Stimulated activated CD8-positive, alpha-beta memory T cell treated with anti-CD3 and anti-CD28 coated beads, Interleukin-4, amount 100 ng/mL, for 24 hours (primary cell): Measurements from ENCODE around the gene ABCC11.
"Not testable (repeated sequence)": the region's sequence is repeated elsewhere in the genome, so short reads cannot be mapped to it uniquely, and the experiment has no call there.

Source experiments
- DNase-seq: peaks from one replicate; pipeline ENCODE4 v3.0.0-alpha.2; 2020; ENCODE audit warnings: low read depth

ABCC11 gene

DNA sequence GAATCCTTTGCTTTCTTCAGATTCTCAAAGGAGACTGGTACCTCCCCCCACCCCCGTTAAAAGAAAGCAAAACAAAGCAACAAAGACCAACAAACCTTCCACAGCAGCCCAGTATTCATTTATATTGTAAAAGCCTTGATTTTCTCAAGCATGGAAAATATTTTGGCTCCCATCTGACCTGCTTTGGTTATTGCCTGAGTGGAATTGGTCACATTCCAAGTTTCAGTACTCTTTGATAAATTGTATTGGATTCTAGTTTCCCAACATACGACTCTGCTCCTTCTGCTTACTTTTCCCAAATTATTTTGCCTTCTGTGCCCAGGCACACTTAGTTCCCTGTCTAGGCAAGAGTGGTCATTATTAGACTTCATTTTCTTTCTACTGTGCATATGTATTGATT lies 1.3 kb downstream of the ABCC11 start:
- no peak for DNase-seq

DNA sequence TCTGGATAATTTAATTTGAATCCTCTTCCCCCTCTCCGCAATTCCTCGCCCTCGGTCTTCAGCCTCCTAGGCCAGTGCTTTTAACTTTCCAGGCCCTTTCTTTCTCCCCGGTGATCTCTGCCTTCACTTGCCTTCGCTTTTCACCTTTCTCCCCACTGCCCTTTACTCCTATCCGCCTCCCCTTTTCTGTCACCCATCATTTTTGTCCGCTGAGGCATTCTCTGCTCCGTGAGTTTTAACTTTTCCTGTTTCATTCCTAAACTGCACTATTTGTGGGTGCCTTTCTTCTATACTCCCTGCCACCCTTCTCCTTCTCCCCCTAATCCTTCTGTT lies 2.5 kb downstream of the ABCC11 start:
- no peak for DNase-seq

DNA sequence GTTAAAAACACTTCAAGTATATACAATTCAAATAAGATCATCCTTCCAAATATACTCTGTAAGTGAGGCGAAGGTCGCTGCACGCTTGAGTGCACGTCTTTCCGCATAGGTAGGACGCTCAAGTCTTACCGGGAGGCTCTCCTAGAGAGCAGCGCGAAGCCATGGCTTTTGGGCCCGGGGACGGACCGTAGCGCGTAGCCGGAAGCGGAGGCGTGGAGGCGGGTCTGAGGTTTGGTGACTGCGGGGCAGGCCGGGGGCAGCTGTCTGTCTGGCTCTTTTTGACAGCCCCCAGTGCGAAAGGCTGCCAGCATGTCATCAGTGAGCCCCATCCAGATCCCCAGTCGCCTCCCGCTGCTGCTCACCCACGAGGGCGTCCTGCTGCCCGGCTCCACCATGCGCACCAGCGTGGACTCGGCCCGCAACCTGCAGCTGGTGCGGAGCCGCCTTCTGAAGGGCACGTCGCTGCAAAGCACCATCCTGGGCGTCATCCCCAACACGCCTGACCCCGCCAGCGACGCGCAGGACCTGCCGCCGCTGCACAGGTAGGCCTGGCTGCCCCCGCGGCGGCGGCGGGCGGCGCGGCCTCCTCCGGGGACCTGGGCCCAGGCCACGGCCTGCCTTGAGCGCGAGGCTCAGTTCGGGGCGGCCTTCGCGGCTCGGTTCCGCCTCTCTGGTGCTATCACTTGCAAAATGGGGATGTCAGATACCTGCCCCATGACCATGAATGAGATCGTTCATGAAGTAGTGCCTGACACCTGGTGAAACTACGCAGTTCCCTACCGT lies 3.1 kb downstream of the ABCC11 start, which contains the start of gene LONP2:
Gene LONP2 (plus strand): TSS at position 221 of the 783 bp plus-strand sequence. CDS start 89 bp downstream, at position 310.
- peak; percentile 90 for DNase-seq

DNA sequence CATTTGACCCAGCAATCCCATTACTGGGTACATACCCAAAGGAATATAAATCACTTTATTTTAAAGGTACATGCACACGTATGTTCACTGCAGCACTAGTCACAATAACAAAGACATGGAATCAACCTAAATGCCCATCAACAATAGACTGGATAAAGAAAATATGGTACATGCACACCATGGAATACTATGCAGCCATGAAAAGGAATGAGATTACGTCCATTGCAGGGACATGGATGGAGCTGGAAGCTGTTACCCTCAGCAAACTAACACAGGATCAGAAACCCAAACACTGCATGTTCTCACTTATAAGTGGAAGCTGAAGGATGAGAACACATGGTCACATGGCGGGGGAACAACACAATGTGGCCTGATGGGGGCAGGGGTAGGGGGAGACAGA lies 7.2 kb downstream of the ABCC11 start:
- DNase-seq, result not testable (repeated sequence)

DNA sequence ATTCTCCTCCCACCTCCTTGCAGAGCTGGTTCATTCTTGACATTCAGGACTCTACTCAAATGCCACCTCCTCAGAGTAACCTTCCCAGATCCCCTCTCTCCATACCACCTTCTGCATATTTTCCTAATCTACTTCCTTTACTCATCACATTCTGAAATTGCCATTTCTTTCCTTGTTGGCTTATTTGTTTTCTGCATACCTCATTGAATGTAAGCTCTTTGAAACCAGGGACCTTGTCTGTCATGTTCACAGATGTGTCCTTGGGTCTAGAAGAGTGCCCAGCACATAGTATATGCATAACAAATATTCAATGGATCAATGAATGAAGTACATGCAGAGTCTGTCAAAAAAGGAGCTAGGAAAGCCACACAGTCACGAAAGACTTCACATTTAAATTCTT lies 11.1 kb downstream of the ABCC11 start:
- DNase-seq, result no peak

DNA sequence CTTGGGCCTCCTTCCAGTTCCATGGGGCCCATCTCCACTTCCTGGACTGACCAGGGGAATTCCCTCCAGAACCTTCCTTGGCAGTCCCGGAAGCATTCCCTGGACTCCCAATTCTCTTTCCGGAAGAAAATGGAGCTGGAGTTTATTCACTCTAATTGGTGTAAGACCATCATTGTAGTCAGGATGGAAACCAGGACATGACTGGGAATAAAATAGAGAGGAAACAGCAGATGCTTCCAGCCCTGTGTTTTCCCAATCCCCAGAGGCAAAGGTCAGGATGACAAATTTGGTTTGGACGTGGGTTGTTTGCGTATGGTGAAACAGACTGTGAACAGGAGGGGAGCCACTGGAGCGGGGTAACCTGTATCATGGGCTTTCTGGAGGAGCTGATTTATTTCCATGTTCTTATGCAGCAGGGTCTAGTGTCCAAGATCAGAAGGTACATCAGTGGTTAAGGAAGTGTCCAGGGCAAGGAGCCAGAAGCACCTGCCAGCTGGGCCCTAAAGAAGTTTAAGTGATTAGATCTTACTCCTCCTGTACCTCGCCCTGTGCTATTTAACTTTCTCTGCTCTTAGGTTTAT lies 11.7 kb downstream of the ABCC11 start:
- DNase-seq, result no peak

DNA sequence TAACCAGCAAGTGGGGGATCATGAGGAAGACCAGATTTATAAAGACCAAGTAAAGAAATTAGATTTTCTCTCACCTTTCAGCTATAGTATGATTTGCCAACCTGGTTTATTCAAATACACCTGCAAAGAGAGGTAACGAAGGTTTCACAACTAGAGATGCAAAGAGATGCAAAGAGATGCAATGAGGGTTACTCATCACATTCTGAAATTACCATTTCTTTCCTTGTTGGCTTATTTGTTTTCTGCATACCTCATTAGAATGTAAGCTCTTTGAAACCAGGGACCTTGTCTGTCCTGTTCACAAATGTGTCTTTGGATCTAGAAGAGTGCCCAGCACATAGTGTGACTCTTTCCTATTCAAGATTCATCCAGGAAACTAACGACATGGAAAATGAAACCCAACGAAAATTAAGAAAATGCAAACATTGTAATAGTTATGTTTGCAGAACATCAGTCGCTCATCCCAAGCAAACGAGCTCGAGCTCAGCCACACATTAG lies 12.2 kb downstream of the ABCC11 start:
- no peak for DNase-seq

DNA sequence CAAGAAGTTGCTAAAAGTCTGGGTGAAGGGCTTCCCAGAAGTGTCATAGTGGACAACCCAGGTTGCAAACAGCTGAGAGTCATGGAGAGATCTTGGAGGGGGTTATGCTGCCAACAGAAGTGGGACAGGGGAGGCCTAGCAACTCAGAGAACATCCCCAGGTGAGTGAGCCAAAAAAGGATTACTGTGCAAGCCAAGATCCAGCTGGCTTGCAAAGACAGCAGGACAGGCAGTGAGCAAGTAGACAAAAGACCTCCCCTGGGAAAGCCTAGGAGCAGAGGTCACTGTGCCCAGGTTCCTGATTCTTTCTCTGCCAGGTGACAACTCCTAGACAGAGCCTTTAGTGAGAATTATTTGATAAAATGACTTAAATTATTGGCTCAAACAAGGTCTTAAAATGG lies 12.7 kb downstream of the ABCC11 start:
- DNase-seq, result no peak

DNA sequence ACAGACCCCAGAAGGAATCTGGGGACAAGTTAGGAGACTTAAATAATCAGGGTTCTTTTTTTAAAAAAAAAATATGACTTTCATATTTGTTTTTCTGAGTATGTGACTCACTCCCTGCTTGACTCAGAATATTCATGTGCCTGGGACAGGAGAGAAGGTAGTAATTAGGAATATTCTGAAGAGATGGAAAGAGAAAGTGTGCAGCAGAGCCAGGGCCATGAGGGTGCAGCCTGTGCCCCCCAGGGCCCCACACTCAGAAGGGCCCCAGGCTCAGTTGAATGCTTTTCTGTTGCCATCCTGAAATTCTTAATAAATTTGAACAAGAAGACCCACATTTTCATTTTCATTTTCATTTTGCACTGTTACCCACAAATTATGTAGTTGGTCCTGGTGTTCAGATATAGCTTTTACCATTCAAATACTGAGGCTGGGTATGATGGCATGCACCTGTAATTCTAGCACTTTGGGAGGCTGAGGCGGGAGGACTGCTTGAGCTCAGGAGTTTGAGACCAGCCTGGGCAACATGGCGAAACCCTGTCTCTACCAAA lies 14.8 kb downstream of the ABCC11 start:
- no peak for DNase-seq

DNA sequence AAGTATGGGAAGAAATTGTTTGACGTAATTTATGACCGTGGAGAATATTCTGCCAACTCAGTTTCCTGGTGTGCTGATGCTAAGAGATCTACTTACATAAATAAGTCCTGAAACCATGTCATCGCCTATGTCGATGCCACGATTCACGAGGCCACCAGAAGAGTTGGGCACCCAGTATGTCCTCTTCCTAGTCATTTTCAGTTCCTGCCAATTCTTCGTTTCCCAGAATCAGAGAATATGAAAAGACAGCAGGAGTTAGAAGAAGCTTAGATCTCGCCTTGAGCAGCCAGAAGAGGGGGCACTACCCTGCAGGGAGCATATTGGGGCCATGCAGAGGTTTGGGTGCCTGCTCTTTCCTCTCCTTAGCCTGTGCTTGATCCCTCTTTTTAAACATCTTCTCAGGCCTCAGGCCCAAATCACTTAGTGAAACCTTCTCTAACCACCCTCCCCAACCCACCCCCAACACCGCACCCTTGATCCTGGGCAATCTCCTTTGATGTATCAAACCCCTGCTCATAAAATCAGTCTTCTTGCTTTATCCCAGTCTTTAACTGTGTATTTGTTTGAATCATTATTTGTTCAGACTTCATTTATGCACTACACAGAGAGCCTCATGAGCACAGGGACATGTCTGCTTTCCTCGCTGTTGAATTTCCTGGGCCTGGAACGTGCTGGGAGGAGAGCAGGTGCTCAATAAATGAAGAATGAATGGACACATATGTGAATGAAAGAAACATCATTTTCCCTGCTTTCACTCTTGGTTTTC lies 15.4 kb downstream of the ABCC11 start:
- no peak for DNase-seq

DNA sequence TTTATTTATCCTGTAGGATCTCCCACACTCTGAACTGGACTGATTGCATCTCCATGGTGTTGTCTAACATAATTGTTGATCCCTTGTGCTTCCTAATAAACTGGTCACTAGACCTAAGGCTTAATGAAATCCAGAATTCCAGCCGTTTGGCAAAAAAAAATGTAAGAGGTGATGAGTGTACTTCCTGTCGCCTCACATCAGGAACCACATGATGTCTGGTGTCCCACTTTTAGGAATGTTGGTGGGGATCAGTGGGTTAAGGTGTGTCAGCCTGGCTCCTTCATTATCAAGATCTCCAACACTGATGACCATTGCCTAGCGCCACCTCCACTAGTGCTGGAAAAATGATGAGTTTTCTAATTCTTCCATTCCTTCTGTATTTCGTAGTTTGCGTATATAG lies 21.9 kb downstream of the ABCC11 start:
- DNase-seq, result no peak

DNA sequence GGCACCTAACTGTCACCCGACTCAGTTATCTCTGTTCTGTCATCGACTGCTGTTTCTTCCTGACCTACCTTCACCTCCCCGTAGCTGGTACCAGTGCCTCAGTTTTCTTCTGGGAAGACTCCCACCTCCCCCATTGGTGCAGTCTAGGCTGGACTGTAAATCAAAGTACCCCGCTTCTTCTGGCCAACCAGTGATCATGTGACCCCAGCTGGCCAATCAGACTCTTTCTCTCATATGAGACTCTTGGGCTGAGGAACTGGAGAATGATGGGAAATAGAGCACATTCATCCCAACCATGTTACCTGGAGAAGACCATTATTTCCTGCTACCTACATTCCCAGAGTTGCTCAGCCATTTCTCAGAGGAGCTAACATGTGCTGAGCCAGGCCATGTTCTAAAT lies 23.8 kb downstream of the ABCC11 start:
- DNase-seq, result no peak

DNA sequence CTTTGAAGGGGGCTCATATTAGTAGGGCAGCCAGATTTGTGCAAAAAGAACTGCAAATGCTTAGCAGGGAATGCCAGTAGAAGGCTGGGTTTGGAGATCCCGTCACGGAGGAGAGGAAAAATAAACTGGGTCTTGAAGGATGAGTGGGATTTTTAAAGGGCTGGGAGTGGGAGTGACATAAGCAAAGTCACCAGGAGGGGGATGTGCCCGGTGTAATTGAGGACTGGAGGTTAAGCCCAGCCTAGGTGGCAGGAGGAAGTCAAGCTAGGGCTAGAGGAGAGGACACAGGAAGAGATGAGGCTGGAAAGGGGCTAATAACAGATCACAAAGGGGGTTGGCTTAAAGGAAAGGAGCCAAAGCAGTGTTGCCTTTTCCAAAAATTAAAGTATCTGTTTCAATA lies 26.4 kb downstream of the ABCC11 start:
- DNase-seq, result no peak

DNA sequence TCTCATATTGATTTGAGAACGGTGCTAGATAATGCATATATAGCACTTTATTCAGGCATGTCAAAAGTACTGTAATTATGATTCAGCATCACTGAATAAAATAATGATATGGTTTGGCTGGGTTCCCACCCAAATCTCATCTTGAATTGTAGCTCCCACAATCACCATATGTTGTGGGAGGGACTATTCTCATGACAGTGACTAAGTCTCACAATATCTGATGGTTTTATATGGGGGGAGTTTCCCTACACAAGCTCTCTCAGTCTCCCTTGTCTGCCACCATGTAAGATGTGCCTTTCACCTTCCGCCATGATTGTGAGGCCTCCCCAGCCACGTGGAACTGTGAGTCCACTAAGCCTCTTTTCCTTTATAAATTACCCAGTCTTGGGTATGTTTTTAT lies 28.9 kb downstream of the ABCC11 start:
- no peak for DNase-seq

DNA sequence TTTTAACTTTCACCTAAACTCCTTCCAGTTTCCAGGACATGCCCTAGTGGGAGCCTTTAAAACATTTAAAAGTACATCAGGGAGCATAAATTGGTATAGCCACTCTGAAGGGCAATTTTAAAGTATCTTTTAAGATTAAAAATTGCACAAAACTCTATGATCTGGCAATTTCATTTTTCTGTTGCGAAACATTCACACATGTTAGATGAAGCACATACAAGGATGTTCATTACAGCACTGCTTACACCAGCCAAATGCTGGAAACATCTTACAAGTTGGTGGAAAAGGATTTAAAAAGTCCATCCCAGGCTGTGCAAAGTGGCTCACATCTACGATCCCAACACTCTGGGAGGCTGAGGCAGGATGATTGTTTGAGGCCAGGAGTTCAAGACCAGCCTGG lies 29.6 kb downstream of the ABCC11 start:
- DNase-seq, result no peak

DNA sequence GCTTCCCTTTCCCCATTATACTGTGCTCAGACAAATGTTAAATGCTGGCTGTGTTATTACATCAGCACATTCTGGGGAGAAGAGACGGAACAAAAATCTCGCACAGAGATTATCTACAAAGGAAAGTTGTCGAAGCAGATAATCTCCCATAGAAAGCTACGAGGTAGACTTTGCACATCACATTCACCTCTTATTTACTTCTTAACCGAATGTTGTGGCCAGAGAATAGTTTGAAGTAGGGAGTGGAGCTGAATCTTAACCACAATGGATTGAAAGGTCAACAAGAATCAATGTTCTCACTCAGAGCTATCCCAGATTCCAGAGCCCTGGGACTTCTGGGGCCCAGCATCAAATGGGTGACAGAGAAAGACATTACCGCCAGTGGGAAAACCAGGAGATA lies 31.6 kb downstream of the ABCC11 start:
- DNase-seq, result no peak

DNA sequence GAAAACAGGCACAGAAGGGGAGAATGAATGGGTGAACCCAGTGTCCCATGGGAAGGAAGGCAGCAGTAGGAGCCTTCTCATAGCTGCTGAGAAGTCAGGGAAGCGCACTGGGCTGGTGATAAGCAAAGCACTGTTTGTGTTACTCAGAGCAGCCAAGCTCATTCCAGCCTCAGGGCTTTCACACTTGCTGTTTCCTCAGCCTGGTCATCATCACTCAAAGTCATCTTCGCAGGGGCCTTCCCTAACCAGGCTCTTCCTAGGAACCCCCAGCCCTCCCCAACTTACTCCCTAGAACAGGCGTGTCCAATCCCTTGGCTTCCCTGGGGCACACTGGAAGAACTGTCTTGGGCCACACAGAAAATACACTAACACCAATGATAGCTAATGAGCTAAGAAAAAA lies 35.3 kb downstream of the ABCC11 start:
- no peak for DNase-seq

DNA sequence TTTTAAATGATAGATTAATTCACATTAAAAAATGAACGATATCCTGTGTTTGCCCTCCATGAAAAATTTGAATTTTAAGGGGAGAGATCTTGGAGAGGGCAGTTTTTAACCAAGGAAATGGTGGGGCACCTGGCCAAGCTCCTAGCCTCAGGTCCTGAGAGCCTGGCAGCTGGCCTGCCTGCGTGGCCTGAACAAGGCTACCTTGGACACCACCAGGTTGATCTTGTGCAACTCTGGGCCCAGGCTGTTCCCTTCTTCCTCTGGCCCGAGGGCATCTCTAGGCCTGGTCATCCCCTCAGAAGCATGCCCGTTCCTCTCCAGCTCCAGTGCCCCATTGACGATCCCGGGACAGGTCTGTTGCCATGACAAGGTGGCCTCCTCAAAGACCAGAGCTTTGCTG lies 36.6 kb downstream of the ABCC11 start:
- DNase-seq, result no peak

DNA sequence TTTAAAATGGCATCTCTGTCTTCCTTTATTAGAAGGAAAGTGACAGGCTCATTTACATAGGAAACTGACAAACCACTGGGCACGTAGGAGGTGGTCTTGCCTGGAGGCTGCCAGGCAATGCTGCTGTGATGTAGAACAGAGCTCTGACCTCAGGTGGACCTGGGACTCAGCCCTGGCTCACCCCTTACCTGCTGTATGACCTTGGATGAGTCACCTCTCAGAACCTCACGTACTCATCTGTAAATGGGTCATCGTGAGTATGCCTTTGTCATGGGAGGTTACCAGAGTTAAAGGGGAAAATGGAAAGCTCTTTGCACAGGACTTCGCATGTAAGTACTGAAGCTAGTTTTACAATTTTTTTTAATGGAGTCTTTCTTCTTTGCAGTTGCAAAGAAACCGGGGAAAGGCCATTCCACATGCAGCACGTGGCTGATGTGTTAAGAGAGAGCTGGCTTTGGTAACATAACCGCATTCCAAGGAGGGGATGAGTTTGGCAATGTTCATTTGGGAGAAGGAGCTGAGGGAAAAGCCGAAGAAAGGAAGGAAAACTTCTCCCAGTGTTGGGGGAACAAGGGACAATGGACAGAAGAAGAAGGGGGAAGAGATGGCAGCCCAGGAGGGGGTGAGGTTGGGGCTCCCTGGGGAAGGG lies 40.6 kb downstream of the ABCC11 start:
- DNase-seq, result no peak

DNA sequence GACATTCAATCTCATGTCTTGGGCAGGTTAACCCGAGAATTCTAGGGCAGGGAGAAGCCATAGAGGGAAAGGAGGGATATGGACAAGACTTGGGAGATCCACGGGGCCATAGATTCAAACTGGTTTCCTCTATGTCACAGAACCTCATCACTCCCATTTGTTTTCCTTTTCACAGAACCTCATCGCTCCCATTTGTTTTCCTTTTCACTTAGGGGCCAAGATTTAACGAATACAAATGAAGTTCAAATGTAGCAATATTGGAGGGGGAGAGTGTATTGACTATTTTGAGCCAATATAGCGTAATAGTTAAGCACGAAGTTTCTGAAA lies 42.6 kb downstream of the ABCC11 start:
- DNase-seq, result no peak

DNA sequence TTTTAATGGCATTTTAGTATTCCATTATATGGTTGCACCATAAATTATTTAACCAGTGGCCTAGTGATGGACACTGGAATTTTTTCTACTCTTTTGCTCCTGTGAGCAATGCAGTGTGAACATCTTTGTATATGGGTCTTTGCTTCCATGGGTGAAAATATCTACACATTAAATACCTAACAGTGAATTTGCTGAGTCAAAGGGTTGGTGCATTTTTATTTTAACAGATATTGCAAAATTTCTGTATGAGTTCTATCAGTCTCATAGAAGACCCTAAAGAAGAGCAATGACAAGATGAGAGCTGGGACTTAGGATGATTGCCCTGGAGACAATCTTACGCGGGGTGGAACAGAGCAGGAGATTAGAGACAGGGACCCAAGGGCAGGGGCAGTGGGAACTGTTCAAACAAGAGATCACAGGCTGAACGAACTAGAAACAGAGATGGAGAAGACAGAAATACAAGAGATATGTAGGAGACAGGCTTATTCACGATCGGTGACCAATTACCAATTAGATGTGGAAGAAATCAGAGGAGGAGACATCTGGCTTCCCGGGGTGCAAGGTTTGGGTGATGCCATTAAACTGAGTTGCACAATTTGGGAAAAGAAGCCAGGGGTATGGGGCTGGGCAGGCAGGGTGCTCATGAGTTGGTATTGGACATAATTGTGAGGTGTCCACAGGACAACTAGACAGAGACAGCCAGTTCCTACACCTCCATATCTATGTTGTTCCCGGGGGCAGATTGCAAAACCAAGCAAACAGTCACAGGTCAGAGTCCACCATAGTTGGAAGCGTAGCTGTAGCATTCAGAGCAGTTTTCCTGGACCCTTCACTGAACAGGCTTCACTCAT lies 43.1 kb downstream of the ABCC11 start:
- DNase-seq, result no peak
